Measurements from ENCODE around the gene GUCA1A.

The GUCA1A gene

DNA sequence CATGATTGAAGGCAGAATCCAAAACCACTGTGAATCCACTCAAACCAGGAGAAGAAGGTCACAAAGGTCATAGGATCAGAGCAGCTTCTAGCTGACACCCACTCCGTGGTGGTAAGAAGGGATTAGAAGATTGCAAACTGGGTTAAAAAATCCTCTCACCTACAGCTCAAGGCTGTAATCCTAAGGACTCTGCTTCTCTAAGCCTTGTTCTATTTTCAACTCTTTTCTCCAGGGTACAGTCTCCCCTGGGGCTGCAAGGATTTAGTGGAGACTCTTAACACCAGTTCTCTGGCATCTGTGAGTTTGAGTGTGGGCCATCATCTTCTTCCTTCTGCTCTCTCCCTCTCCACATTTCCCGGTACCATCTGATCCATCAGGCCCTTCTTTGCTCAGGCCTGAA lies at the start of gene GUCA1A:
GUCA1A (plus strand) TSS at position 264 of the 400 bp plus-strand sequence. CDS start 250 bp downstream, outside the sequence.
- ChIA-PET CTCF (no interaction called here), POLR2A (ENCODE audit: low non-redundant PET) (no interaction called here)
- TF ChIP-seq, protein P1, sequence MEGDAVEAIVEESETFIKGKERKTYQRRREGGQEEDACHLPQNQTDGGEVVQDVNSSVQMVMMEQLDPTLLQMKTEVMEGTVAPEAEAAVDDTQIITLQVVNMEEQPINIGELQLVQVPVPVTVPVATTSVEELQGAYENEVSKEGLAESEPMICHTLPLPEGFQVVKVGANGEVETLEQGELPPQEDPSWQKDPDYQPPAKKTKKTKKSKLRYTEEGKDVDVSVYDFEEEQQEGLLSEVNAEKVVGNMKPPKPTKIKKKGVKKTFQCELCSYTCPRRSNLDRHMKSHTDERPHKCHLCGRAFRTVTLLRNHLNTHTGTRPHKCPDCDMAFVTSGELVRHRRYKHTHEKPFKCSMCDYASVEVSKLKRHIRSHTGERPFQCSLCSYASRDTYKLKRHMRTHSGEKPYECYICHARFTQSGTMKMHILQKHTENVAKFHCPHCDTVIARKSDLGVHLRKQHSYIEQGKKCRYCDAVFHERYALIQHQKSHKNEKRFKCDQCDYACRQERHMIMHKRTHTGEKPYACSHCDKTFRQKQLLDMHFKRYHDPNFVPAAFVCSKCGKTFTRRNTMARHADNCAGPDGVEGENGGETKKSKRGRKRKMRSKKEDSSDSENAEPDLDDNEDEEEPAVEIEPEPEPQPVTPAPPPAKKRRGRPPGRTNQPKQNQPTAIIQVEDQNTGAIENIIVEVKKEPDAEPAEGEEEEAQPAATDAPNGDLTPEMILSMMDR (conservative IDR thresholded peaks at IDR 0.05; ENCODE audit: low read depth), result no peak
- no peak for DNase-seq (ENCODE audit: low spot score)
- no peak within 1 kb of the TSS for H3K27ac ChIP-seq

DNA sequence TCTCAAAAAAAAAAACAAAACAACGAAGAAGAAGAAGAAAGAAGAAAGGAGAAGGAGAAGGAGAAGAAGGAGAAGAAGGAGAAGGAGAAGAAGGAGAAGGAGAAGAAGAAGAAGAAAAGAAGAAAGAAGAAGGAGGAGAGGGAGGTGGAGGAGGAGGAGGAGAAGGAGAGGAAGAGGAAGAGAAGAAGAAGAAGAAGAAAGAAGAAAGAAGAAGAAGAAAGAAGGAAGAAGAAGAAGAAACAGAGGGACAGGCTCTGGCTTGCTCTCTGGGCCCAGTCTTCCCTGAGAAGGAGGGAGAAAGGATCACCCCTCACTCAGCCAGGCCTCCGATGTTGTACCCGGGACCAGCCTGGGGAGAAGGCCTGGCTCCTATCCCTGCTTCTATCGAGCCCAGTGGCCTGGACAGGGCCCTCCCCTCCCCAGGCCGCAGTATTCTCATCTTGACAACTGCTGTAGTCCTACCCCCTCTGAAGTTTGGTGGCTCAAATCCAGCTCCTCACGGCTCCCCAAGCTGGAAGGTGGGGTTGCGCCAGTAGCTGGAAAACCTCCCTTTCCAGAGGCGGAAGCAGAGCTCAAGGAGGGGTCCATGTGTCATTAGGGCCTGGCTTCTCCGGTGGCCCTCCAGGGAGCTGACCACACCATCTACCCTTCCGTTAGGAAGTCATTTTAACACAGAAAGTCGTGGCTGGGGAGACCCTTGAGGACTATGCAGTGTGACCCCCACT lies 49.6 kb upstream of the GUCA1A start:
- TF ChIP-seq, protein P1 (conservative IDR thresholded peaks at IDR 0.05; ENCODE audit: low read depth), result no peak
- no peak for DNase-seq (ENCODE audit: low spot score)
- POLR2A ChIA-PET (ENCODE audit: low non-redundant PET), result no interaction called here
- CTCF ChIA-PET, result interaction anchor here (0.5 kb wide), 1 partner anchor 15 kb away, joined by 4 read pairs; no protein-coding TSS in a partner anchor
- H3K27ac ChIP-seq, result peak overlapping the region; percentile 95

DNA sequence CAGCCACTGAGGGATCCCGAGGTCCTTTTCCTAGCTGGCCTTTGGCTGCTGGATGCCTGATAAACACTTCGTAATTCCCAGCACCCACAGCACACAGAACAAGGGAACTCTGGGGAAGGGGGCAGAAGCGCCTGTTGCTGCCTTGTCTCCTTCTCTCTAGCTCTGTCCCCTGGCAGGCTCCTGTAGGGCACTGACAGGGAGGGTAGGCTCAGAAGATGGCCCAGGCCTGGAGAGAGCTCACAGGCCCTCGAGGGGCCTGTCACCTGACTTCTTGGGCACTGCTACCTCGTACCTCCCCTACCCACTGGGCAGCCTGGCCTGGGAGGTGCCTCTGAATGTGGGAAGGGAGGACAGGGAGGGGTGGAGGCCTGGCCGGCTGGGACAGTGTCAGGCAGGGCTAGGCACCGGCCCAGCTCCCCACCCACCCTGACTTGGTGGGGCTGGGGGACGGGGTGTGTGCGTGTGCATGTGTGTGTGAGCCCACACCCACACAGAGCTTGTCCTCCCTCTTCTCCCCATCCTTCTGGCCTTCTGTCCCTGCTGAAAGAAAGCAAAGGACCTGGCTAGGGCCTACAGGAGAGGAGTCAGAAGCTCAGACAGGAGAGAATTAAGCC lies 48.8 kb upstream of the GUCA1A start:
- CTCF ChIA-PET, result interaction anchor here (0.5 kb wide), 1 partner anchor 14 kb away, joined by 4 read pairs; no protein-coding TSS in a partner anchor
- POLR2A ChIA-PET (ENCODE audit: low non-redundant PET), result no interaction called here
- no peak for DNase-seq (ENCODE audit: low spot score)

DNA sequence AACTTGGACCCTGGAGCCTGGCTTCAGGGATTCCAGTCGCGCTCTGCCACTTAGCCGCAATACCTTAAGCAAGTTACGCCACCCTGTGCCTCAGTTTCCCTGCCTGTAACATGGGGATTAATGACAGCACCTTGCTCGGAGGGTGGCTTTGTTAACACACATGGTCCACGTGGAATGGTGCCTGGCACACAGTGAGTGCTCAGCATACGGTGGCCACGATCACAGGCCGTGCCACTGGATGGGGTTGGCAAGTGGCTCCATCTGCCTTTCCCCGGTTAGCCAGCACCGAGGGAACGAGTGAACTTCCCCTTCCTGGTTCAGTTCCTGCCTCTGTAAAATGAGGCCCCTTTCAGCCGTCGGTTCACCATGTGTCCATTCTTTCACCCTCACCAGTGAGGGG lies 47.9 kb upstream of the GUCA1A start:
- POLR2A ChIA-PET (ENCODE audit: low non-redundant PET), result no interaction called here
- CTCF ChIA-PET, result no interaction called here
- TF ChIP-seq, protein P1 (conservative IDR thresholded peaks at IDR 0.05; ENCODE audit: low read depth), result no peak
- no peak for DNase-seq (ENCODE audit: low spot score)
- H3K27ac ChIP-seq, result peak overlapping the region; percentile 95

More for the DNA sequence above, 48.8 kb upstream of the GUCA1A start:
- TF ChIP-seq, protein P1 (conservative IDR thresholded peaks at IDR 0.05; ENCODE audit: low read depth), result no peak
- H3K27ac ChIP-seq, result peak overlapping the region; percentile 95

DNA sequence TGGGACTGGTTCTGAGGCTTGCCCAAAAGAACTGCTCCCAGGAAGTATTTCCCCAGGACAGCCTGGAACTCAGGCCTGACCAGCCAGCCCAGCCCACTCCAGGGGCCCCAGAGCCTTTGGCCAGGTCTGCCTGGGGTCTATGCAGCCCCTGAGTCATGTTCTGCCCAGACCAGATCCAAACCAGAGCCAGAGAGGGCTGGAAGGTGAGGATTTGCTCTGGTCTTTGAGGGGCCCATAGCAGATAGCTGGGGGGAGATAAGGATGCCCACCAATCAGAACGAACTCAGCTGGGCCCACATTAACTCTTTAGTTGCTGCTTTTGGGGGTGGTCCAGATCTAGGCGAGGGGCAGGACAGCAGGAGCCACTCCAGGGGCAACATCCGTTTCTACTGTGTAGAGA lies 47.5 kb upstream of the GUCA1A start:
- no peak for DNase-seq (ENCODE audit: low spot score)
- CTCF ChIA-PET, result interaction anchor here (0.7 kb wide), 2 partner anchors 9 to 54 kb away, joined by 3 read pairs; no protein-coding TSS in a partner anchor
- TF ChIP-seq, protein P1 (conservative IDR thresholded peaks at IDR 0.05; ENCODE audit: low read depth), result no peak
- POLR2A ChIA-PET (ENCODE audit: low non-redundant PET), result interaction anchor here (0.7 kb wide), 1 partner anchor 169 kb away, joined by 3 read pairs; no protein-coding TSS in a partner anchor
- H3K27ac ChIP-seq, result peak overlapping the region; percentile 95

DNA sequence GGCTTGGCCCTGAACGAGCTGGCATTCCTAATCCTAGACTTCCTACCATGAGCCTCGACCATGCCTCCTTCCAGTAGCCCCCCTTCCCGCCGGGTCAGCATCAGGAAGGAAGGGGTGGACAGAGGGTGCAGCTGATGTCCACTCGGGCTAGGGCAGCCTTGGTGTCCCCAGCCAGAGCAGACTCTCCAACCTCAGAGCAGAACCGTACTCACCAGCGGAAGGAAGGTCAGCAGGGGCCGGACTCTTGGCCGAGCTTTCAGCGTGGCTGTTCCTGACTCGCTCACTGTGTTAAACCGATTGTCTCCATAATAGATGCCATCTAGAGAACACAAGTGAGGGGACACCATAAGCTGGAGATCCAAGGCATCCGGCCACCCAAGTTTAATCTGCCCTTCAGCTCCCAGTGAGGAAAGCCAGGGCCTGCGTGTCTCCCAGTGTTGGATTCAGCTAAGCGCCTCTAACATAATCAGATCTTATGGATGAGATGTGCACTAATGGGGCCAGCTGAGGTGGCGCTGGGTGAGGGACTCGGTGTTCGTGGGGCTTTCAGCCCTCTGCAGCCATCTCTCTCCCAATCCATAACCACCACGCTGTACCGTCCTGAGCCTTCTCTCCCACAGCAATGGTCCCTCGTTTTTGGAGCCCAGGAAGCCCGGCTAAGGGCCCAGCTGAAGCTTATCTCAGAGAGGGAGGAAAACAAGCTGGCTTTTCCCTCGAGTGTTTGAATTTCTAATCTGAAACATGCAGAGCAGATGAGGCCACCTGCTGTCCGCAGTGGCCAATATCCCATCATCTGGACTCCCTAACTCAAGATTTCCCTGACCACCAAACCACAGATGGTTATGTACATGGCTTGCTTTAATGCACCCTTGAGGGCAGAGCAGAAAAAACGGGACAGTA lies 44.5 kb upstream of the GUCA1A start:
- POLR2A ChIA-PET (ENCODE audit: low non-redundant PET), result interaction anchor here (1.0 kb wide), 1 partner anchor 8 kb away, joined by 3 read pairs; no protein-coding TSS in a partner anchor
- CTCF ChIA-PET, result no interaction called here
- H3K27ac ChIP-seq, result peak overlapping the region; percentile 27
- no peak for DNase-seq (ENCODE audit: low spot score)
- TF ChIP-seq, protein P1 (conservative IDR thresholded peaks at IDR 0.05; ENCODE audit: low read depth), result no peak
